Heart left ventricle (tissue), 16 donors: ENCODE data around the gene POLR3A. TPM values are rescaled to one million over a fixed set of nuclear protein-coding genes. Genes with fewer than 3 reads are reported as not detected.
A peak's percentile ranks its signal among the peaks of the same experiment; 100 is the strongest.

Experiments used
- ATAC-seq, 4 donors: fragments of 200-7000 bp; cut with Tn5 transposase; one replicate each; pipeline ENCODE4 v1.9.1; 2020 to 2022; ENCODE audit warnings: moderate library complexity in 4 of 4, mild to moderate bottlenecking in 3 of 4, moderate number of reproducible peaks in 1 of 4
- DNase-seq, 5 donors: peaks; one replicate each; pipeline ENCODE4 v3.0.0-alpha.2; 2020
- H3K27ac ChIP-seq, 12 donors: fragments of 200-600 bp; sonication (generic) in 4 of 12; one replicate each; pipeline versions ENCODE4 v1.5.0 to v1.8.0; 2016 to 2022; ENCODE audit warnings: mild to moderate bottlenecking in 2 of 12
- H3K27me3 ChIP-seq, 9 donors: fragments of 200-600 bp; sonication (generic) in 2 of 9; one replicate each; pipeline versions ENCODE4 v1.5.1 to v1.8.0; 2016 to 2022; ENCODE audit warnings: mild to moderate bottlenecking in 3 of 9
- H3K36me3 ChIP-seq, 9 donors: fragments of 200-600 bp; sonication (generic) in 2 of 9; one replicate each; pipeline versions ENCODE4 v1.5.0 to v1.8.0; 2018 to 2022; ENCODE audit warnings: mild to moderate bottlenecking in 2 of 9
- H3K4me1 ChIP-seq, 12 donors: fragments of 200-600 bp; sonication (generic) in 4 of 12; one replicate each; pipeline versions ENCODE4 v1.5.0 to v1.8.0; 2016 to 2022; ENCODE audit warnings: mild to moderate bottlenecking in 3 of 12
- H3K4me3 ChIP-seq, 12 donors: fragments of 200-600 bp; sonication (generic) in 4 of 12; one replicate each; pipeline versions ENCODE4 v1.5.0 to v1.8.0; 2017 to 2022; ENCODE audit warnings: mild to moderate bottlenecking in 9 of 12, moderate library complexity in 4 of 12
- H3K9me3 ChIP-seq, 12 donors: fragments of 200-600 bp; sonication (generic) in 4 of 12; one replicate each; pipeline versions ENCODE4 v1.5.0 to v1.8.0; 2016 to 2022; ENCODE audit warnings: mild to moderate bottlenecking in 1 of 12
- CTCF ChIP-seq, 12 donors: fragments of 200-600 bp; sonication (generic) in 4 of 12; IDR thresholded peaks; one replicate each; pipeline versions ENCODE4 v1.5.0 to v1.8.0; 2018 to 2022; ENCODE audit warnings: antibody characterized with exemption in 12 of 12, mild to moderate bottlenecking in 5 of 12
- POLR2A ChIP-seq, 2 donors: fragments of 450-650 bp; IDR thresholded peaks; one replicate each; pipeline ENCODE4 v1.6.1; 2017; ENCODE audit warnings: antibody characterized with exemption in 2 of 2, mild to moderate bottlenecking in 2 of 2, moderate library complexity in 2 of 2
- WGBS, 4 donors: extraction: QIAGEN DNeasy Blood & Tissue Kit in 2 of 4; methylation state at CpG; one replicate each; pipeline versions ENCODE4 v1.1.5 to v1.1.7; 2013 to 2018; 5-methylcytosine and 5-hydroxymethylcytosine counted together
- intact Hi-C, 10 donors: fragments of 100-400 bp; cut with DNase I; formaldehyde crosslinking; loops; one replicate each; pipeline versions ENCODE4 v1.11.1 to v1.14.2; 2022
- polyA plus RNA-seq, 2 donors: library from polyadenylated mRNA; stranded (reverse); fragments of 200-250 nt; gene quantifications; one replicate each; pipeline ENCODE4 v1.2.3, GENCODE V29; 2013
- total RNA-seq, 9 donors: library from RNA; depleted of rRNA in 2 of 9; stranded (reverse); fragments of >200 nt in 2 of 9; fragmentation: NEBNext Ultra II Directional in 3 of 9; extraction: Animal tissue kit (Norgen Biotek cat#: 25700) in 3 of 9; gene quantifications; one replicate each; pipeline versions ENCODE4 v1.1.0 to v1.2.4, GENCODE V29; 2016 to 2023
- donor health status: ischemic (EF 13 %, LVEDD 7.1; RV severe dilation, severe dysfunction).
- donor health status: healthy with polysubstance abuse.
- donor health status: DM: no; HTN: yes; CAD: no.
- donor health status: DM: no; HTN: no; CAD: no.
- donor health status: ischemic (EF 25% LVEDD 6.9; RV normal size, moderate dysfunction).
- donor health status: ischemic (EF 25% LVEDD 5.7; RV mildly dilated, moderate dysfunction).
- donor health status: healthy.
- donor health status: DM: yes; HTN: yes; CAD: no.
- donor health status: ischemic (EF 35%, LVEDD 5.7; RV mildly dilated, moderate dysfunction).
- donor health status: nonischemic (EF 11% LVEDD 7.7; RV severe dilation, severe dysfunction).
- donor health status: DM: yes; HTN: yes; CAD: no.
- donor health status: PGD.
- donor health status: ischemic (EF 29% LVEDD 5.4; RV normal size, mild dysfunction).
- donor health status: nonischemic (EF 23%, LVEDD 6.1; RV moderate dilation, normal function).

Gene POLR3A
- total and polyA plus RNA-seq, 11 donors: 3.8 to 12.9 (median 8.9) TPM

DNA sequence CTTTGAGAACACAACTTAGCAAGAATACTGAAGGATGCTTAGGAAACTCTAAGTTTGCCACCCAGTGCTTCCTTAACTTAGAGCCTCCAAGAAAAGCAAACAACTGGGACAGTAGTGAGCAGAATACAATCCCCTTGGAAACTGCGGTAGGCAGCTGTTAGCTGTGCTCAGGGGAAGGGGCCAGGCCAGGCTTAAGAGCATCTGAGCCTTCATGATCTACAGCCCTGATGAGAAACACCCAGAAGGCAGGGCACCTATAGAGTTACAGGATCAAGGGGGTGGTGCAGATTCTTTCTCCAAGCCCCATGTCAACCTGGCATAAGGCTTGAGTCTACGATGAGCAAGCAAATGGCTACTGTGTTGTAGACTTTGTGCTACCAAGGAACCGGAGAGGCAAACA lies 51.4 kb downstream of the POLR3A start:
- Histone ChIP-seq H3K4me1 (no peaks in the 10 kb centered on the region), H3K36me3 (peaks cover 2 to 75% (median 67%) of the 10 kb centered on the region in 9 donors), H3K27ac (no peak overlapping the region), H3K4me3 (no peak overlapping the region), H3K9me3 (no peaks in the 10 kb centered on the region), H3K27me3 (no peaks in the 10 kb centered on the region)
- TF ChIP-seq CTCF (IDR thresholded peaks at IDR 0.05): no peak
- TF ChIP-seq POLR2A (IDR thresholded peaks at IDR 0.05): no peak
- 91 to 98% (median 96%) methylated on average over 3 of the region's 3 CpGs for WGBS, 4 donors
- no peak for DNase-seq
- intact Hi-C loops: loop anchor here in 4 of 10 donors (5.0 to 10.0 kb wide), 3 partner anchors 131 to 136 kb away; no protein-coding TSS in a partner anchor
- ATAC-seq: no peak

- H3K4me1 ChIP-seq: peaks cover 0 to 2% (median 0%) of the 10 kb centered on the region in 12 donors
- TF ChIP-seq CTCF (IDR thresholded peaks at IDR 0.05): no peak
- no peak for TF ChIP-seq POLR2A (IDR thresholded peaks at IDR 0.05)
- intact Hi-C loops: loop anchor here in 4 of 10 donors (5.0 to 10.0 kb wide), 3 partner anchors 130 to 135 kb away; no protein-coding TSS in a partner anchor
- no peak overlapping the region for H3K4me3 ChIP-seq
- H3K27me3 ChIP-seq: no peaks in the 10 kb centered on the region
- no peaks in the 10 kb centered on the region for H3K9me3 ChIP-seq
- 91 to 96% (median 94%) methylated on average over 4 to 7 of the region's 7 CpGs for WGBS, 4 donors
- DNase-seq (no peak), ATAC-seq (no peak)
- H3K27ac ChIP-seq: no peak overlapping the region
- H3K36me3 ChIP-seq: peaks cover 2 to 66% (median 58%) of the 10 kb centered on the region in 9 donors
These were observed 52.3 kb downstream of the POLR3A start for GRCh38 chr10:77977016-77977415.

- Histone ChIP-seq H3K27me3 (no peaks in the 10 kb centered on the region), H3K4me3 (no peak overlapping the region), H3K36me3 (peaks cover 2 to 49% (median 40%) of the 10 kb centered on the region in 9 donors), H3K9me3 (no peaks in the 10 kb centered on the region), H3K4me1 (peaks cover 0 to 18% (median 12%) of the 10 kb centered on the region in 12 donors), H3K27ac (peak overlapping the region in 1 of 12 donors; percentile 88)
- no peak for TF ChIP-seq POLR2A (IDR thresholded peaks at IDR 0.05)
- TF ChIP-seq CTCF (IDR thresholded peaks at IDR 0.05): no peak
- no peak for DNase-seq
- 85 to 88% (median 87%) methylated on average over 9 of the region's 9 CpGs for WGBS, 4 donors
- intact Hi-C loops: loop anchor here in 4 of 10 donors (5.0 to 10.0 kb wide), 3 partner anchors 128 to 133 kb away; no protein-coding TSS in a partner anchor
- no peak for ATAC-seq
These were observed 54.1 kb downstream of the POLR3A start for GRCh38 chr10:77975086-77975666.

GRCh38 chr10:77974396-77975074 lies 54.8 kb downstream of the POLR3A start:
- ATAC-seq (no peak), DNase-seq (no peak)
- 82 to 88% (median 85%) methylated on average over 8 of the region's 8 CpGs for WGBS, 4 donors
- peak in 1 of 12 donors; percentile 25 for TF ChIP-seq CTCF (IDR thresholded peaks at IDR 0.05)
- no peak for TF ChIP-seq POLR2A (IDR thresholded peaks at IDR 0.05)
- no peaks in the 10 kb centered on the region for H3K27me3 ChIP-seq
- peaks cover 0 to 18% (median 12%) of the 10 kb centered on the region in 12 donors for H3K4me1 ChIP-seq
- H3K4me3 ChIP-seq: no peak overlapping the region
- peaks cover 2 to 42% (median 34%) of the 10 kb centered on the region in 9 donors for H3K36me3 ChIP-seq
- intact Hi-C loops: loop anchor here in 7 of 10 donors (5.0 to 10.0 kb wide), 4 partner anchors 47 to 132 kb away; partner anchors contain the start of gene DLG5 (in 2 of the 7)
- H3K27ac ChIP-seq: peak overlapping the region in 1 of 12 donors; percentile 88
- H3K9me3 ChIP-seq: no peaks in the 10 kb centered on the region
